OCI-LY1 (cell line): ENCODE data around the gene COL5A2.

Experiments used
- CTCF ChIP-seq: fragments of 200-600 bp; sonication (generic), shearing (Covaris generic); IDR thresholded peaks from 2 replicates; pipeline ENCODE4 v1.5.1; 2017; ENCODE audit warnings: mild to moderate bottlenecking, antibody characterized with exemption, low read length, moderate library complexity, mixed read lengths
- EZH2 ChIP-seq: fragments of 200-600 bp; sonication (generic), shearing (Covaris generic); IDR thresholded peaks from 2 replicates; pipeline ENCODE4 v1.8.0; 2017; ENCODE audit warnings: borderline replicate concordance, mixed run types, mild to moderate bottlenecking, antibody characterized with exemption, low read length, moderate library complexity, mixed read lengths

- no peak for TF ChIP-seq CTCF
- no peak for TF ChIP-seq EZH2
Observed at GRCh38 chr2:189188115-189188805, 8.7 kb upstream of the COL5A2 start.
